PC-9 (cell line): ENCODE results near the gene ALX4.

Experiments used
- CTCF ChIP-seq: fragments of 200-600 bp; sonication (generic); conservative IDR thresholded peaks from 2 replicates; pipeline ENCODE4 v1.6.1; 2017; ENCODE audit warnings: mixed run types, antibody characterized with exemption, mild to moderate bottlenecking, moderate library complexity
- EZH2 ChIP-seq: fragments of 200-600 bp; sonication (generic); IDR thresholded peaks from 2 replicates; pipeline ENCODE4 v1.8.0; 2017; ENCODE audit warnings: antibody characterized with exemption, low read depth

GRCh38 chr11:44346983-44347382, 37.0 kb upstream of the ALX4 start:
- TF ChIP-seq CTCF (no peak), EZH2 (no peak)
